Esophagus squamous epithelium (tissue), 4 donors: ENCODE measurements around the gene PLEKHM1.

Experiments used
- POLR2A ChIP-seq, 4 donors: fragments of 450-650 bp; IDR thresholded peaks; one replicate each; pipeline ENCODE4 v1.6.1; 2017; ENCODE audit warnings: antibody characterized with exemption in 4 of 4, mild to moderate bottlenecking in 4 of 4, moderate library complexity in 3 of 4
- TF ChIP-seq, protein P1 (sequence below), 6 experiments: fragments of 450-650 bp in 4 of 6; fragments of 200-600 bp in 2 of 6; sonication (generic) in 2 of 6; IDR thresholded peaks; one replicate each; pipeline ENCODE4 v1.5.1; 2016 to 2019; ENCODE audit warnings: antibody characterized with exemption in 6 of 6, mild to moderate bottlenecking in 4 of 6, moderate library complexity in 4 of 6

DNA sequence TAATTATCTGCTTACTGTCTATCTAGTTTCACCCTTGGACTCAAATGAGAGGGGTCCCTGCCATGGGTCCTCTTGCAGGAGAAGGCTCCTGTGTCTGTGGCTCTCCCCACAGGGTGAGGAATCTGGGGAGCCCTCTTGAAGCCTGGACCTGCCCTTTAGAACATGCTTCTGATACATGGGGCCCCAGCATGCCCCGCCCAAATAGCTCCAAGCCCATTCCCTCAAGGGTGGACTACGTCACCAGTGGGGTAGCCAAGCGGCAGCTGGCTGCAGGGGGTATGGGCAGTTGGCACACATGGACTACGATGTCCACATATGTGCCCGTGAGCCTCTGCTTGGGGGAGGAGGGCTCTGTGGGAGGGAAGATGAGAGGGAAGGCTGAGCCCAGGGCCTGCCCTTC lies 97.1 kb downstream of the PLEKHM1 start:
- TF ChIP-seq, protein P1, sequence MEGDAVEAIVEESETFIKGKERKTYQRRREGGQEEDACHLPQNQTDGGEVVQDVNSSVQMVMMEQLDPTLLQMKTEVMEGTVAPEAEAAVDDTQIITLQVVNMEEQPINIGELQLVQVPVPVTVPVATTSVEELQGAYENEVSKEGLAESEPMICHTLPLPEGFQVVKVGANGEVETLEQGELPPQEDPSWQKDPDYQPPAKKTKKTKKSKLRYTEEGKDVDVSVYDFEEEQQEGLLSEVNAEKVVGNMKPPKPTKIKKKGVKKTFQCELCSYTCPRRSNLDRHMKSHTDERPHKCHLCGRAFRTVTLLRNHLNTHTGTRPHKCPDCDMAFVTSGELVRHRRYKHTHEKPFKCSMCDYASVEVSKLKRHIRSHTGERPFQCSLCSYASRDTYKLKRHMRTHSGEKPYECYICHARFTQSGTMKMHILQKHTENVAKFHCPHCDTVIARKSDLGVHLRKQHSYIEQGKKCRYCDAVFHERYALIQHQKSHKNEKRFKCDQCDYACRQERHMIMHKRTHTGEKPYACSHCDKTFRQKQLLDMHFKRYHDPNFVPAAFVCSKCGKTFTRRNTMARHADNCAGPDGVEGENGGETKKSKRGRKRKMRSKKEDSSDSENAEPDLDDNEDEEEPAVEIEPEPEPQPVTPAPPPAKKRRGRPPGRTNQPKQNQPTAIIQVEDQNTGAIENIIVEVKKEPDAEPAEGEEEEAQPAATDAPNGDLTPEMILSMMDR (IDR thresholded peaks at IDR 0.05) = no peak
- TF ChIP-seq POLR2A (IDR thresholded peaks at IDR 0.05) = no peak
